GM10266 (cell line): Measurements from ENCODE around the gene ATOH8.

Experiments
- DNase-seq: peaks from one replicate; pipeline ENCODE4 v3.0.0; 2012; ENCODE audit errors: extremely low spot score
- CTCF ChIP-seq: IDR thresholded peaks from 2 replicates; pipeline ENCODE4 v1.5.1; 2012; ENCODE audit warnings: mild to moderate bottlenecking, low read depth; ENCODE audit not compliant: control insufficient read depth, insufficient read depth; ENCODE audit errors: missing control alignments

ATOH8 gene

DNA sequence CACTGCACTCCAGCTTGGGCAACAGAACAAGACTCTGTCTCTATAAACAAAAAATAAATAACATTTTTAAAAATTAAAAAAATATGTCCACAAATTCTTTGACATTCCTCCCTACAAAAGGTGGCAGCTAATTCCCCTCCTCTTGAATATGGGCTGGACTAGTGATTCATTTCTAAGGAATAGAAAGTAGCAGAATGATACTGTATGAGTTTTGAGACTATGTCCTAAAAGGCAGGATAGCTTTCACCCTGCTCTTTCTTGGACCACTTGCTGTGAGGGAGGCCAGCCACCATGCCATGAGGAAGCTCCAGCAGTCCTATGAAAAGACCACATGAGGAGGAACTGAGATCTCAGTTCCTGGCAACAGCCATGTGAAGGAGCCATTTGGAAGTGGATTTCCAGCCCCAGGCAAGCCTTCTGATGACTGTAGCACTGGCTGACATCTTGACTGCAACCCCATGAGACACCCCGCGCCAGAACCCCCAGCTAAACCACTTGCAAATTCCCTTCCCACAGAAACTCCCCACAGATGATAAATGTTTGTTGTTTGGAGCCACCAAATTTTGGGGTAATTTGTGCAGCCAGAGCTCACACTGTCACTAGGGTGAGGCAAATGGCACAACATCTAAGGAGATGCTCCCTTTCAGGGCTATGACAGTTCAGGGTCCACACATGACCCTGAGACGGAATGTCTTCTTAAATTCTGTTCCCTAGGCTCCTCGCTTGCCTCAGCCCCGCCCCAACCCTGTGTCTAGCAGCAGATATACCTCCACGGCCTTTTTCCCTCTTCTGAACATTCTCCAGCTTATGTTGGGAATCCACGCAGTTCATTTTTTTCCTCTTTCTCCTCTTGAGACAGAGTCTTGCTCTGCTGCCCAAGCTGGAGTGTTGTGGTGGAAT is 17.1 kb upstream of the ATOH8 start:
- DNase-seq = no peak
- no peak for TF ChIP-seq CTCF

GRCh38 chr2:85737481-85737880 is 16.3 kb upstream of the ATOH8 start:
- TF ChIP-seq CTCF = no peak
- DNase-seq = no peak

GRCh38 chr2:85737961-85738360 is 15.8 kb upstream of the ATOH8 start:
- no peak for TF ChIP-seq CTCF

GRCh38 chr2:85740193-85740592 is 13.6 kb upstream of the ATOH8 start:
- TF ChIP-seq CTCF = no peak

More at GRCh38 chr2:85737961-85738360, 15.8 kb upstream of the ATOH8 start:
- no peak for DNase-seq

GRCh38 chr2:85741211-85741832 is 12.5 kb upstream of the ATOH8 start:
- no peak for DNase-seq
- no peak for TF ChIP-seq CTCF

More at GRCh38 chr2:85740193-85740592, 13.6 kb upstream of the ATOH8 start:
- DNase-seq = no peak

DNA sequence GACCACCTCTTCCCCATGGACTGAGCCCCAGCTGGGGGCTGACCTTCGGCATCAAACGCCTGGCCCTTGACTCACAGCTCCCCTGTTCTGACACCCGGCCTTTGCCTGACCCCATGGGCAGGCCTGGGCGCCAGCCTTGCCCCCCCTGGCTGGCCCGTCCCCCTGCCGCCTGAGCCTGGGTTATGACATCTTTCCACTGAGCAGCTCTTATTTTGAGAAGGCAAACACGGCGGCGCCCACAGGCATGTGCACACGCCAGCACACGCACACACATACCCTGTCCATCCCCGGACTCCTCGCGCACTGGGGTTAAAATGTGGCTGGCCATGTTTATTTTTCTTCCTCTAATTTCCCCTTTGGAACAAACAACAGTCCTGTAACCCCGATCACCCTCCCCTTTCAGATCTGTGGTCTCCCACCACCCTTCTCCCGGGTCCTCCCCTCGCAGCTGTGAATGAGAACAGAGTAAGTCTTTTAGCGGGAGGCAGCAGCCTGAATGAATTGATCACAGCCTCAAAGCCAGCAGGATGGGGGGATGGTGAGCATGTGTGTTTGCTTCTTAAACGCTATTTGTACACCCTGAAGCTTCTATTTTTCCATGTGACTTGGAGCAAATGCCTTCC is 11.8 kb upstream of the ATOH8 start:
- no peak for DNase-seq

More for the DNA sequence above, 11.8 kb upstream of the ATOH8 start:
- no peak for TF ChIP-seq CTCF
